HT1080 (cell line): ENCODE results near the gene ATOH8. TPM values are rescaled to one million over a fixed set of nuclear protein-coding genes. Genes with fewer than 3 reads are reported as not detected.

Experiments
- DNase-seq: peaks from one replicate; pipeline ENCODE4 v3.0.0-alpha.2; 2015; ENCODE audit warnings: low read depth
- total RNA-seq: library from RNA; depleted of rRNA; stranded (reverse); fragments of >200 nt; shearing (Covaris generic); gene quantifications from 2 replicates; pipeline ENCODE4 v1.2.3, GENCODE V29; 2014

Gene ATOH8
- total RNA-seq, 1 experiment from 2014 or later = 3.8 TPM

DNA sequence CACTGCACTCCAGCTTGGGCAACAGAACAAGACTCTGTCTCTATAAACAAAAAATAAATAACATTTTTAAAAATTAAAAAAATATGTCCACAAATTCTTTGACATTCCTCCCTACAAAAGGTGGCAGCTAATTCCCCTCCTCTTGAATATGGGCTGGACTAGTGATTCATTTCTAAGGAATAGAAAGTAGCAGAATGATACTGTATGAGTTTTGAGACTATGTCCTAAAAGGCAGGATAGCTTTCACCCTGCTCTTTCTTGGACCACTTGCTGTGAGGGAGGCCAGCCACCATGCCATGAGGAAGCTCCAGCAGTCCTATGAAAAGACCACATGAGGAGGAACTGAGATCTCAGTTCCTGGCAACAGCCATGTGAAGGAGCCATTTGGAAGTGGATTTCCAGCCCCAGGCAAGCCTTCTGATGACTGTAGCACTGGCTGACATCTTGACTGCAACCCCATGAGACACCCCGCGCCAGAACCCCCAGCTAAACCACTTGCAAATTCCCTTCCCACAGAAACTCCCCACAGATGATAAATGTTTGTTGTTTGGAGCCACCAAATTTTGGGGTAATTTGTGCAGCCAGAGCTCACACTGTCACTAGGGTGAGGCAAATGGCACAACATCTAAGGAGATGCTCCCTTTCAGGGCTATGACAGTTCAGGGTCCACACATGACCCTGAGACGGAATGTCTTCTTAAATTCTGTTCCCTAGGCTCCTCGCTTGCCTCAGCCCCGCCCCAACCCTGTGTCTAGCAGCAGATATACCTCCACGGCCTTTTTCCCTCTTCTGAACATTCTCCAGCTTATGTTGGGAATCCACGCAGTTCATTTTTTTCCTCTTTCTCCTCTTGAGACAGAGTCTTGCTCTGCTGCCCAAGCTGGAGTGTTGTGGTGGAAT lies 17.1 kb upstream of the ATOH8 start:
- no peak for DNase-seq

DNA sequence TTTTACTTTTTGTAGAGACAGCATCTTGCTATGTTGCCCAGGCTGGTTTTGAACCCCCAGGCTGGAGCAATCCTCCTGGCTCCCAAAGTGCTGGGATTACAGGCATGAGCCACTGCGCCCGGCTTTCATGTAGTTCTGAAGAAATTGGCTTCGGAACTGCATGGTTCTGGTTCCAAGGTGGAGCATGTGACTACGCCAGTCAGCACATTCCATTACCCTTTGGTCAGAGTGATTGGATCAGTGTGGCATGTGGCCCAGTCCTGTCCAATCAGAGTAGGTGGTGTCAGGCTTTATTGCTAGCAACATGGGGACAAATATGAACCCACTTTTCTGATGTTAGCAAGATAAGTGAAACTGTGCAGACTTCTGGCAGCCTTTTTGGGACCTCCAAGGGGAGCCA lies 16.3 kb upstream of the ATOH8 start:
- DNase-seq = no peak

DNA sequence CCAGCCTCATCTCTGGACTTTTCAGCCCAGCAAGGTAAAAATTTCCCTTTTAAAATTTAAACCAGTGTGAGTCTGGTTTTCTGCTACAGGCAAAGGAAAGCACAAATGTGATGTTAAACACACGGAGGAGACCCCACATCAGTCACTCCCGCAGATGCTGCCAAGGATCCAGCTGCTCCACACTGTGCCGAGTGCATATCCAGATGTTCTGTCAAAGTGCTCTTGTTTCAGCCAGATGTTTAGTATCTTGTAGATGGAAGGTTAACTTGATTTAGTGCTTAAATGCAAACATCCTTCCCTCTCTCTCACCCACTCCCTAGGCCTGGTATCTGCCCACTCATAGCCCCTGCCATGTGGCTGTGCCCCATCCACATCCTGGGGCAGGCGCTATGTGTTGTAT lies 15.8 kb upstream of the ATOH8 start:
- DNase-seq = no peak

DNA sequence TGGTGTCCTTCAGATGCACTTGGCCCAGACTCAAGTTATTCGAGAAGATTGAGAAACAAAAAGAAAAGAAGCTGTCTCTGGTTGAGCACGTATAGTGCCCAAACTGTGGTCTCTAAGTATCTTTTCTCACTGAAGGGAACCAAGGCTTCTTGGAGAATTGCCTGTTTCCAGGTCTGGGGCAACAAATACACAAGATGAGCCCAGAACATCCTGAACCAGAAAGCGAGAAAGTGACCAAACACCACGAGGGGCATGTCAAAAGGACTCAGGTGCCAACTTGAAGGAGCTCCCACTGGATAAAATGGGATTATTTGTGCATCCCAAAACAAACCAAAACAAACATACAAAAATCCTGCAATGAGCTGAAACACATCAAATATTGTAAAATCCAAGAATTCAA lies 13.6 kb upstream of the ATOH8 start:
- DNase-seq = no peak

DNA sequence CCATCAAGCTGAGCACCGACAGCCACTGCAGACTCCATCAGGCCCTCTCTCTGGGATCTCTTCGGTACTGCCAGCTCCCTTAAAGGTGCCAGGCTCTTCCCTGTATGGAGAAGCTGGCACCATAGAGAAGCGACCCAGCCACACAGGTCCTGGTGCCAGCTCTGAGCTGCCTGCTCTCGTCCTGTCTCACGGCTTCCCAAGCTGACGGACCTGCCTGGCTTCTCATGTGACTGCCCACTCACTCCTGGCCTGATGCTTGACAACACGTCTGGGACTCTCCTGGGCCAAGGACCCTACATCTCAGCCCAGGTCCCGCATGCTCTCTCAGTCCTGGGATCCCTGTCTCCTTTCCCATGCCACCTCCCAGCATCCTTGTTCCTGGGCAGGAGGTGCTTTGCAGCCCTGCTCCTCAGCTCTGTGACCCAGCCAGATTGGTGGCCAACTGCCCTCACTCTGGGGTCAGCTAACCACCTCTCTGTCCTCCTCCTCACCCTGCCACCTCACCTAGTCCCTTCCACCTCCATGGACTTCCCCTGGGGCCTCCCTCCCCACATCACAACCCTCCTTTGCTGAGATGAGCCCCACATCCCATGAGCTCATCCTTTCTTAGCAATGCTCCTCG lies 12.5 kb upstream of the ATOH8 start:
- no peak for DNase-seq

DNA sequence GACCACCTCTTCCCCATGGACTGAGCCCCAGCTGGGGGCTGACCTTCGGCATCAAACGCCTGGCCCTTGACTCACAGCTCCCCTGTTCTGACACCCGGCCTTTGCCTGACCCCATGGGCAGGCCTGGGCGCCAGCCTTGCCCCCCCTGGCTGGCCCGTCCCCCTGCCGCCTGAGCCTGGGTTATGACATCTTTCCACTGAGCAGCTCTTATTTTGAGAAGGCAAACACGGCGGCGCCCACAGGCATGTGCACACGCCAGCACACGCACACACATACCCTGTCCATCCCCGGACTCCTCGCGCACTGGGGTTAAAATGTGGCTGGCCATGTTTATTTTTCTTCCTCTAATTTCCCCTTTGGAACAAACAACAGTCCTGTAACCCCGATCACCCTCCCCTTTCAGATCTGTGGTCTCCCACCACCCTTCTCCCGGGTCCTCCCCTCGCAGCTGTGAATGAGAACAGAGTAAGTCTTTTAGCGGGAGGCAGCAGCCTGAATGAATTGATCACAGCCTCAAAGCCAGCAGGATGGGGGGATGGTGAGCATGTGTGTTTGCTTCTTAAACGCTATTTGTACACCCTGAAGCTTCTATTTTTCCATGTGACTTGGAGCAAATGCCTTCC lies 11.8 kb upstream of the ATOH8 start:
- DNase-seq = peak; percentile 70

GRCh38 chr2:85743304-85743978 lies 10.3 kb upstream of the ATOH8 start:
- no peak for DNase-seq

DNA sequence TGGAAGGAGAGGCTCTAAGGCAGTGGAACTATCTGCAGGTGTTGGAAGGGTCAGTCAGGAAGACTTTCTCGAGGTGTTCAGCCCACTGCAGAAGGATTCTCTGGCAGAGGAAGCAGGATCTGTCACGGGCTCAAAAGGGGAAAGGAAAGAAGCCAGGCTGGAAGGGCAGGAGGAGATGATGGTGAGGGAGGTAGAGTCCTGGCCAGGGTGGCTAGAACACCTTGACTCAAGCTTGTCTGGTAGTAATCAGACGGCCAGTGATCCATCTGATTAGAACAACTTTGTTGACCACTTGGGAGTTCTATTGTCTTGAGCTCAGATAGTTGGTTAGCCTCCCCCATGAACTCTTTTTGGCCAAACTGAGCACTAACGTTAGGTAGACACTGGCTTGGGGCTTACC lies 9.7 kb upstream of the ATOH8 start:
- DNase-seq = no peak

DNA sequence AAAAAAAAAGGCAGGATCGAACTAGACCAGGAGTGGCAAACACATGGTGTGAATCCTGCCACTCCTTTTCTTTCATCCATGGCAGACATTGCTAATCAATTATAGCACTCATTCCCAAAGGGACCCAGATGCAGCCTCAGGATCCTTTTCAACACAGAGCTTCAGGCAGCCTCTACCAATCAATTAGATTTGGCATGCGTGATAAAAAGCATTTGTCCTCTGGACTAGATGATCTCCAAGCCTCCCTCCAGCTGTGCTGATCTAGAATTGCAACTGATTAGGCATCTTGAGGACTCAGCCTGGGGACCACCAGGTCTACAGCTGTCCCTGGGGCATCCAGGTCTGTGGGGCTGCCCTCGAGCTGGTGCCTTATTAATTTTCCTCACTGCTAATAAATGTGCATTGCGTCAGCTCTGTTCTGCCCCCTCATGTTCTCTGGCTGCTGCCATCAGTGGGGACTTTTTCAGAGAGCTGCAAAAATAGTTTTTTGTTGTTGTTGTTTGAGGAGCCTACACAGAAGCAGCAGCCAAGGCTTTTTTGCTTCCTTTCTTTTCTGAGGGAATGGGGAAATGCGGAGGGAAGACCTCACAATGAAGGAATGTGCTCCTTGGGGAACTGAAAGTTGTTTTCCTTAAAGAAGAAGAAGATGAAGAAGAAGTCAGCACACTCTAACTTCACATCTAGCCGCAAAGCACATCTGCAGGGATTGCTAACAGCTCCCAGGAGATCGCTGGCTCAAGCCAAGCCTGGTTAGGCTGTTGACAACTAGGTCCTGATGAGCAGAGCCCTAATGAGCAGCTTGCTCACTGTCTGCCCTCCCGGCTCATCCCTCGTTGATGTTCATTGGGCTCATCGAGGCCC lies 8.8 kb upstream of the ATOH8 start:
- no peak for DNase-seq

DNA sequence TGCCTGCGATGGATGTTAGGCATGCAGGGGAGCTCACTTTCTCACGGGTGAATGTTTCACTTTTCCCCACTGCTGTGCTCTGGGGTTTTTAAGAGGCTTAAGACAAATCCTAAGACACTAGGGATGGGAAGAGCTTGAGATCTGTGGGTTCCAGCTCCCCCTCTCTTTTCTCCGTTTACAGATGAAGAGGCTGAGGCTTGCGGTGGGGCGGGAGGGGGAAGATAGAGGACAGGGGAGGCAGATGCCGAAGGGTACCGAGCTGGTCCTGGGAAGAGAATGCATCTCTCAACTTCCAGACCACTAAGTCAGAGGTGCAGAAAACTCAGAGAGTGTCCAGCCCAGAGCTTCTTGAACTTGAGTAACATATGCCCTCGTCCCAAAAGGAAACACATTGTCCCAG lies 8.2 kb upstream of the ATOH8 start:
- no peak for DNase-seq

- no peak for DNase-seq
Observed at GRCh38 chr2:85746321-85747004, 7.3 kb upstream of the ATOH8 start.

DNA sequence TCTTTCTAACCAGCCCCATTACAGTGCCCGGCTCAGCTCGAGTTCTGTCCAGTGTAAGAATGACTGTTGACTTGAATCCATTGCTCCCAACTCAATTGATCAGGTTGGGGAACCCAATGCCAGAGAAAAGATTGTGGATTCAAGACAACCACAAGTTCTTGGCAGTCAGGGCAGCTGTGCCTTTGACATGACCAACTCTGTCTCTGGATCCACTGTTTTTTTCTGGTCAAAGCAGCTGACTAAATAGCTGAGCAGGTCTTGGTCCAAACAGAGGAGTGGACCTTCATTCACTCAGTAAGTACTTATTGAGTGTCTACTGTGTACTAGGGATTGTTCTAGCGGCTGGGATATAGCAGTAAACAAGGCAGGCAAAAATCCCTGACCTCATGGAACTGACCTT lies 6.3 kb upstream of the ATOH8 start:
- DNase-seq = no peak

GRCh38 chr2:85748039-85748734 lies 5.6 kb upstream of the ATOH8 start:
- no peak for DNase-seq

GRCh38 chr2:85748985-85749875 lies 4.6 kb upstream of the ATOH8 start:
- DNase-seq = no peak

DNA sequence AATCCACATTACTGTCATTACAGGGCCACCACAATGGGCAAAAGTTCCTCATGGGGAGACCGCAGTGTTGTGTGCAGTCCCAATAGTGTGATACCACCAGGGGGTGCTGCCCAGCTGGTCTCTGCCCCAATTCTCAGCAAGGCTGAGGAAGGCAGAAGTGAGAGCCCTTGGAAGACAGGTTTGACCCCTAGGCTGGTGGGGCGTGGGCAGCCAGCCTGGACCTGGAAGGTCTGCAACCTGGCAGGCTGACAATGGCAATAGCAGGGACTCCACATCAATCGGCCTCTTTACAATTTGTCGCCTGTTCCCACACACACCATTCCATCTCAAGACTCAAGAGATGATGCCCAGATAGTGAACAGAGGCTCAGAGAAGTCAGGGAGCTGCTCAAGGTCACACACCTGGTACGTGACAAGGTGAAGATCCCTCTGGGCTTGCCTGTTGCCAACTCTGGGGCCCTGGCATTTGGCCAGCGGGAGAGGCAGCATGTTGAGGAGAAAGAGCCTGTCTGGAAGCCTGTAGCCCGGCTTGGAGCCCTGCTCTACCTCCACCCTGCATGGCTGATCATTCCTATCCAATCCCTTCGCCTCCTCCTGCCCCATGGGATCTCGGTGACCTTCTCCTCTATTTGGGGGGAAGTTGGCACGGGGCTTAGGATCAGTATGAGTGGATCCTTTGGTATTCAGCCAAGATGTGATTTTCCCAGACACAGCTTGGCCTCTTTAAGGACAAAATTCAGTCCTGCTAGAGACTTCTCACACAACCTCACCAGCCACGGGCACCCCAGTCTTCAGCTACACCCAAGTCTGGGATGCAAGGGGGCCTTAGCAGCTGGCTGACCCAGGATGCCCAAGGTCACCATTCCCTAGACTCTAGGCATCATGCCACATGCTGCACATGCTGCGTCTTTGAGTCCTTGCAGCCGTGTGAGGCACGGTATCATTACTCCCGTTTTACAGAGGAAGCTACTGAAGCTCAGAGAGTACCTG lies 2.9 kb upstream of the ATOH8 start:
- DNase-seq = peak; percentile 49

DNA sequence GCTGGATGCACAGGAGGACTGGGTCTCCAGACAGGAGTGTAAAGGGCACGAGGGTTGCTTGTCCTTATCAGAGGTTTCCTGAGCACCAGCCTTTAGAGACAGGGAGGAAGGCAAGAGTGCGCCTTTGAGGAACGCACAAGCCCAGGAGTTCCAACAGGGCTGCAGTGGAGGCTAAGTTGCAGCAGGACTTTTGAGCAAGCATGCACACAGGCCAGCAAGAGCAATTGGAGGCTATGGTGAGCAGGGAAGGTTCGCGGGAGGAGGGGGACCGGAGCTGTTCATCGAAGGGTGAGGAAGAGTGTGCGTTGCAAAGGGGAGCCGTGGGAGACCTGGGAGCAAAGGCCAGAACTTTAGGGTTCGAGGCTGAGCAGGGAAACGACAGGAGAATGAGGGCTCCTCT lies 2.2 kb upstream of the ATOH8 start:
- no peak for DNase-seq

DNA sequence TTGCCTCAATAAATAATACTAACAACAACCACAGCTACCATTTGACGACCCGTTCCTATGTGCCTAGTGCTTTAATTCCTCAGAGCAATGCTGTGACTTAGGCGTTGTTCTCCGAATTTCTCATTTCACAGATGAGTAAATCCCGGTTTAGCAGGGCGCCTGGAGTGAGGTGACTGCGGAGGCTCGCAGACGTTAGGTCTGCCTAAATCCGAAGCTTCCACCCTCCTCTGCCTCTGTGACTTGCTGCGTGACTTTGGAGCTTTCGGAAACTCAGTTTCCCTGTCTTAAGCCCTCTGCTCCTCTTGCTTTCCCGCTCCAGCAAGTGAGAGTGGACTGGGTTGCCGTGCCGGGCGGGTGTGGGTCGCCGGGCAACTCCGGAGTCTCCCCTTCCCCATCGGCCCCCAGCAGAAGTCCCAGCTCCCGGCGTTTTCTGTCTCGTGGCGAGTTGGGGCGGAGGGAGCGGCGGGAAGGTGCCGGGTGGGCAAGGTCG lies 711 bp upstream of the ATOH8 start:
- DNase-seq = no peak
